ENCODE results near the gene SETD4. TPM values are rescaled to one million over a fixed set of nuclear protein-coding genes. Genes with fewer than 3 reads are reported as not detected.

The SETD4 gene
- total and polyA plus RNA-seq, 12 donors, result 6.7 to 13.1 (median 10.7) TPM

- Histone ChIP-seq H3K9me3 (peaks cover 0 to 9% (median 0%) of the 10 kb centered on the region in 11 donors), H3K36me3 (no peaks in the 10 kb centered on the region), H3K4me3 (no peak overlapping the region), H3K27ac (no peak overlapping the region), H3K4me1 (peaks cover 0 to 6% (median 0%) of the 10 kb centered on the region in 9 donors), H3K27me3 (peaks cover 0 to 78% (median 34%) of the 10 kb centered on the region in 7 donors)
- ATAC-seq (no peak), DNase-seq (no peak)
- no peak for TF ChIP-seq CTCF (IDR thresholded peaks at IDR 0.05)
- WGBS, 2 donors, result 77 to 88% methylated on average over 11 of the region's 11 CpGs
- intact Hi-C loops (cut with DNase I), result no loop called here
These were observed 75.5 kb downstream of the SETD4 start for GRCh38 chr21:35984654-35985361.

Other genes with a start within 250 kb of the SETD4 start
- 10 to 100 TPM in 9 of 10 donors, 1 to 10 TPM in 1; 7.7 to 34.8 (median 17.6) TPM for gene CBR1, start 9.5 kb upstream of the SETD4 start, total RNA-seq
- 10 to 100 TPM; 15.7 to 61.2 TPM for gene CBR1, start 9.5 kb upstream of the SETD4 start, polyA plus RNA-seq
- 1 to 10 TPM in 9 of 10 donors, under 1 TPM in 1; 0.99 to 5.8 (median 1.8) TPM for gene CBR3, start 74.6 kb upstream of the SETD4 start, total RNA-seq
- 10 to 100 TPM in 1 of 2 donors, 1 to 10 TPM in 1; 3.7 to 10.4 TPM for gene CBR3, start 74.6 kb upstream of the SETD4 start, polyA plus RNA-seq
- 10 to 100 TPM; 11.4 to 21.2 (median 15.2) TPM for gene DOP1B, start 96.3 kb upstream of the SETD4 start, total RNA-seq
- gene DOP1B, start 96.3 kb upstream of the SETD4 start, polyA plus RNA-seq, result 1 to 10 TPM; 2.3 to 6.4 TPM

Data from heart right ventricle (tissue), 16 donors.